Heart left ventricle (tissue), 16 donors: ENCODE results near the gene CHD2. TPM values are rescaled to one million over a fixed set of nuclear protein-coding genes. Genes with fewer than 3 reads are reported as not detected.

ENCODE experiments used
- ATAC-seq, 4 donors: fragments of 200-7000 bp; cut with Tn5 transposase; one replicate each; pipeline ENCODE4 v1.9.1; 2020 to 2022; ENCODE audit warnings: moderate library complexity in 4 of 4, mild to moderate bottlenecking in 3 of 4, moderate number of reproducible peaks in 1 of 4
- DNase-seq, 5 donors: peaks; one replicate each; pipeline ENCODE4 v3.0.0-alpha.2; 2020
- H3K27ac ChIP-seq, 12 donors: fragments of 200-600 bp; sonication (generic) in 4 of 12; one replicate each; pipeline versions ENCODE4 v1.5.0 to v1.8.0; 2016 to 2022; ENCODE audit warnings: mild to moderate bottlenecking in 2 of 12
- H3K27me3 ChIP-seq, 9 donors: fragments of 200-600 bp; sonication (generic) in 2 of 9; one replicate each; pipeline versions ENCODE4 v1.5.1 to v1.8.0; 2016 to 2022; ENCODE audit warnings: mild to moderate bottlenecking in 3 of 9
- H3K36me3 ChIP-seq, 9 donors: fragments of 200-600 bp; sonication (generic) in 2 of 9; one replicate each; pipeline versions ENCODE4 v1.5.0 to v1.8.0; 2018 to 2022; ENCODE audit warnings: mild to moderate bottlenecking in 2 of 9
- H3K4me1 ChIP-seq, 12 donors: fragments of 200-600 bp; sonication (generic) in 4 of 12; one replicate each; pipeline versions ENCODE4 v1.5.0 to v1.8.0; 2016 to 2022; ENCODE audit warnings: mild to moderate bottlenecking in 3 of 12
- H3K4me3 ChIP-seq, 12 donors: fragments of 200-600 bp; sonication (generic) in 4 of 12; one replicate each; pipeline versions ENCODE4 v1.5.0 to v1.8.0; 2017 to 2022; ENCODE audit warnings: mild to moderate bottlenecking in 9 of 12, moderate library complexity in 4 of 12
- H3K9me3 ChIP-seq, 12 donors: fragments of 200-600 bp; sonication (generic) in 4 of 12; one replicate each; pipeline versions ENCODE4 v1.5.0 to v1.8.0; 2016 to 2022; ENCODE audit warnings: mild to moderate bottlenecking in 1 of 12
- CTCF ChIP-seq, 12 donors: fragments of 200-600 bp; sonication (generic) in 4 of 12; IDR thresholded peaks; one replicate each; pipeline versions ENCODE4 v1.5.0 to v1.8.0; 2018 to 2022; ENCODE audit warnings: antibody characterized with exemption in 12 of 12, mild to moderate bottlenecking in 5 of 12
- POLR2A ChIP-seq, 2 donors: fragments of 450-650 bp; IDR thresholded peaks; one replicate each; pipeline ENCODE4 v1.6.1; 2017; ENCODE audit warnings: antibody characterized with exemption in 2 of 2, mild to moderate bottlenecking in 2 of 2, moderate library complexity in 2 of 2
- WGBS, 4 donors: extraction: QIAGEN DNeasy Blood & Tissue Kit in 2 of 4; methylation state at CpG; one replicate each; pipeline versions ENCODE4 v1.1.5 to v1.1.7; 2013 to 2018; 5-methylcytosine and 5-hydroxymethylcytosine counted together
- intact Hi-C, 10 donors: fragments of 100-400 bp; cut with DNase I; formaldehyde crosslinking; loops; one replicate each; pipeline versions ENCODE4 v1.11.1 to v1.14.2; 2022
- polyA plus RNA-seq, 2 donors: library from polyadenylated mRNA; stranded (reverse); fragments of 200-250 nt; gene quantifications; one replicate each; pipeline ENCODE4 v1.2.3, GENCODE V29; 2013
- total RNA-seq, 9 donors: library from RNA; depleted of rRNA in 2 of 9; stranded (reverse); fragments of >200 nt in 2 of 9; fragmentation: NEBNext Ultra II Directional in 3 of 9; extraction: Animal tissue kit (Norgen Biotek cat#: 25700) in 3 of 9; gene quantifications; one replicate each; pipeline versions ENCODE4 v1.1.0 to v1.2.4, GENCODE V29; 2016 to 2023
- donor health status: ischemic (EF 13 %, LVEDD 7.1; RV severe dilation, severe dysfunction).
- donor health status: healthy with polysubstance abuse.
- donor health status: DM: no; HTN: yes; CAD: no.
- donor health status: DM: no; HTN: no; CAD: no.
- donor health status: ischemic (EF 25% LVEDD 6.9; RV normal size, moderate dysfunction).
- donor health status: ischemic (EF 25% LVEDD 5.7; RV mildly dilated, moderate dysfunction).
- donor health status: healthy.
- donor health status: DM: yes; HTN: yes; CAD: no.
- donor health status: ischemic (EF 35%, LVEDD 5.7; RV mildly dilated, moderate dysfunction).
- donor health status: nonischemic (EF 11% LVEDD 7.7; RV severe dilation, severe dysfunction).
- donor health status: DM: yes; HTN: yes; CAD: no.
- donor health status: PGD.
- donor health status: ischemic (EF 29% LVEDD 5.4; RV normal size, mild dysfunction).
- donor health status: nonischemic (EF 23%, LVEDD 6.1; RV moderate dilation, normal function).

Gene CHD2
- total and polyA plus RNA-seq, 11 donors, result 23.1 to 76.8 (median 41.6) TPM

DNA sequence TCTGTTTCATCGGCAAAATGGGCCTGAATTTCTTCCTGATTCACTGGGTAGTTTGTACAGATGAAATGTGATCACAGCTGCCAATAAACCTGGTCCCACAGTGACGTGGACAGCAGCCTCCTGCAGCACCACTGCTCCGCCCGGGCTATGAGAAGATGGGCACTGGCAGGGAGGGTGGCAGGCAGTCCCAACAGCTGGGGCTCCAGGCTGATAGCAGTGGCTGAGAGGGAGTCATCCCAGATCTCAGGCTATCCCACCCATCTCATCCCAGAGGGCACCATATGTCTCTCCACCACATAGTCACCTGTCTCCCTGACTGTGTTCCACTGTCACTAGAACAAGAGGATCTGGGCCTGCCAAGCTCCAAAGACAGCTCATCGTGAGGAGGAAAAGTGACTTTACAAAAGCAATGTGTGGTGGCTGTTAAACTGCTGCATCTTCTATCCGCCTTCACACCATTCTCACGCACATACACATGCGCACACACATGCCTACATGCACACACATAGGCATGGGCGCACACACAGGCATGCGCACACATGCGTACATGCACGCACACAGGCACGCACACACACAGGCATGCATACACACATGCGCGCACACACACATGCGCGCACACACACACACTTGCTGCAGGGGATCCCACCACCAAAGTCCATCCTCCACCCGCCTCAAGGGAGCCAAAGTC, 142.7 kb downstream of the CHD2 start:
- peaks cover 0 to 14% (median 0%) of the 10 kb centered on the region in 12 donors for H3K9me3 ChIP-seq
- DNase-seq, result peak in 2 of 5 donors; percentile 19 to 25
- intact Hi-C loops, result loop anchor here in 1 of 10 donors (10.0 kb wide), 1 partner anchor 942 kb away; no protein-coding TSS in a partner anchor

GRCh38 chr15:93043621-93044300, 143.6 kb downstream of the CHD2 start:
- Histone ChIP-seq H3K36me3 (peaks cover 0 to 45% (median 12%) of the 10 kb centered on the region in 9 donors), H3K27me3 (no peaks in the 10 kb centered on the region), H3K4me1 (peaks cover 0 to 5% (median 0%) of the 10 kb centered on the region in 12 donors), H3K4me3 (no peak overlapping the region), H3K27ac (no peak overlapping the region), H3K9me3 (peaks cover 0 to 14% (median 0%) of the 10 kb centered on the region in 12 donors)
- DNase-seq, result peak in 2 of 5 donors; percentile 20 to 48
- TF ChIP-seq CTCF (IDR thresholded peaks at IDR 0.05) (no peak), POLR2A (IDR thresholded peaks at IDR 0.05) (no peak)
- ATAC-seq, result peak in 1 of 4 donors; percentile 27
- intact Hi-C loops, result loop anchor here in 1 of 10 donors (10.0 kb wide), 1 partner anchor 941 kb away; no protein-coding TSS in a partner anchor
- 60 to 66% (median 64%) methylated on average over 10 to 12 of the region's 12 CpGs for WGBS, 4 donors

More for the DNA sequence above, 142.7 kb downstream of the CHD2 start:
- Histone ChIP-seq H3K4me3 (no peak overlapping the region), H3K4me1 (peaks cover 0 to 5% (median 0%) of the 10 kb centered on the region in 12 donors), H3K36me3 (peaks cover 0 to 36% (median 12%) of the 10 kb centered on the region in 9 donors), H3K27ac (no peak overlapping the region), H3K27me3 (no peaks in the 10 kb centered on the region)
- TF ChIP-seq POLR2A (IDR thresholded peaks at IDR 0.05), result no peak
- TF ChIP-seq CTCF (IDR thresholded peaks at IDR 0.05), result no peak
- WGBS, 4 donors, result 83 to 91% (median 87%) methylated on average over 18 of the region's 18 CpGs
- no peak for ATAC-seq

GRCh38 chr15:93044301-93045190, 144.4 kb downstream of the CHD2 start:
- TF ChIP-seq POLR2A (IDR thresholded peaks at IDR 0.05) (no peak), CTCF (IDR thresholded peaks at IDR 0.05) (no peak)
- ATAC-seq (peak in 1 of 4 donors; percentile 10), DNase-seq (peak in 2 of 5 donors; percentile 21 to 52)
- Histone ChIP-seq H3K36me3 (peaks cover 0 to 53% (median 17%) of the 10 kb centered on the region in 9 donors), H3K27me3 (no peaks in the 10 kb centered on the region), H3K9me3 (peaks cover 0 to 14% (median 0%) of the 10 kb centered on the region in 12 donors), H3K4me1 (peaks cover 0 to 8% (median 0%) of the 10 kb centered on the region in 12 donors), H3K27ac (no peak overlapping the region), H3K4me3 (no peak overlapping the region)
- intact Hi-C loops, result loop anchor here in 1 of 10 donors (10.0 kb wide), 1 partner anchor 940 kb away; no protein-coding TSS in a partner anchor
- 86 to 92% (median 90%) methylated on average over 8 to 46 of the region's 46 CpGs for WGBS, 4 donors
